D721Med (cell line): ENCODE results near the gene USH2A.

ENCODE experiments used
- DNase-seq: peaks from one replicate; pipeline ENCODE4 v3.0.0; 2011; ENCODE audit warnings: low spot score; ENCODE audit not compliant: insufficient read length
- FAIRE-seq: peaks from 2 replicates; lab custom pipeline; 2011; peaks lifted over from hg19 to GRCh38; lab: Jason Lieb, UNC
- CTCF ChIP-seq: IDR thresholded peaks from 2 replicates; pipeline ENCODE4 v1.5.1; 2012; ENCODE audit warnings: mild to moderate bottlenecking, control low read depth; ENCODE audit not compliant: insufficient read depth; ENCODE audit errors: missing control alignments

Gene USH2A

GRCh38 chr1:216071262-216071661, 352.0 kb downstream of the USH2A start:
- FAIRE-seq = no peak
- no peak for DNase-seq
- TF ChIP-seq CTCF = no peak

GRCh38 chr1:216064643-216065042, 358.6 kb downstream of the USH2A start:
- TF ChIP-seq CTCF = no peak
- DNase-seq (no peak), FAIRE-seq (peak; percentile 87)

- TF ChIP-seq CTCF = no peak
- peak; percentile 32 for FAIRE-seq
Measured at GRCh38 chr1:216057947-216058346, 365.3 kb downstream of the USH2A start.

GRCh38 chr1:216057063-216057462, 366.2 kb downstream of the USH2A start:
- DNase-seq (no peak), FAIRE-seq (peak; percentile 53)
- no peak for TF ChIP-seq CTCF

More at GRCh38 chr1:216057947-216058346, 365.3 kb downstream of the USH2A start:
- no peak for DNase-seq

GRCh38 chr1:216055004-216055403, 368.2 kb downstream of the USH2A start:
- no peak for TF ChIP-seq CTCF
- FAIRE-seq = no peak
- no peak for DNase-seq

- FAIRE-seq (peak; percentile 74), DNase-seq (no peak)
- TF ChIP-seq CTCF = no peak
Measured at GRCh38 chr1:216054600-216054999, 368.6 kb downstream of the USH2A start.

GRCh38 chr1:216051071-216051470, 372.2 kb downstream of the USH2A start:
- no peak for TF ChIP-seq CTCF
- no peak for FAIRE-seq

More at GRCh38 chr1:216051071-216051470, 372.2 kb downstream of the USH2A start:
- no peak for DNase-seq
